ENCODE data around the gene BPIFB3.

Gene BPIFB3

DNA sequence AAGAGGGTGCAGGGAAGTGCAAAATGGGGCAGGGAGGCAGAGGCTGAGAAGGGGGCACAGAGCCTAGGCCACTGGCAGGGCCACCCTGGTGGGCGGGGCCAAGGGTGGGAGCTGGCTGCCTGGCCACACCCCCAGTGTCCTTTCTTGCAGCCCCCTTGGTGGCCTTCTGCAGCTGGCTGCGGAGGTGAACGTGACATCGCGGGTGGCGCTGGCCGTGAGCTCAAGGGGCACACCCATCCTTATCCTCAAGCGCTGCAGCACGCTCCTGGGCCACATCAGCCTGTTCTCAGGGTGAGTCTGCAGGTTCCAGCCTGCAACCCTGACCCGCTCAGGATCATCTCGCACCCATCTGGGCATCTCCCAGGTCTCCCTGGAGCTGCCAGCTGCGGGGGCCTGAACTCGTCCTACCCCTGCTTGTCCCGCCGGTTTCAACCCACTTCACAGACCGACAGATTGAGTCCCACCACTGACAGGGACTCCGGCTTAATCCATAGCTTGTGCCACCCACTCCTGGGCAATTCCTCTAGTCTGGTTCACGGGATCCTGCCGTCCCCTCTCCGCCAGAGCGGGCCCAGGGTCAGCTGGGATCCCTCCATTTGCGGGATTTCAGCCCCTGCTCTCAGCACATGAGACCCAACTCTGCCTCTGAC lies 6.2 kb downstream of the BPIFB3 start:
- FAIRE-seq (no peak), DNase-seq (ENCODE audit: extremely low spot score, insufficient read length, low read depth) (no peak)

DNA sequence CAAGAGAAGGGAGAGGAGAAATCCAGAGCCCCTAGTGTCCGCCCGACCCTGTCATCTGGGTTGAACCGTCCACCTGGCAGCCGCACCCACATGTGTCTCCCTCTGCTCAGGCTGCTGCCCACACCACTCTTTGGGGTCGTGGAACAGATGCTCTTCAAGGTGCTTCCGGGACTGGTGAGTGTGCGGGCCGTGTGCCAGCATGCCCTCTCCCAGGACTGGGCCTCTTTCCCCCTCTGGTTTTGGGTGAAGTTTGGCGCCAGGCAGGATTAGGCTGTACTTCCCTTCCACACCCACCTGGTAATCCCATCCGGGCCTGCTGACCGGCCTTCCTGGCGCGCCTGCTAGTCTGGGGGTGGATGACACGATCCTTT lies 7.9 kb downstream of the BPIFB3 start:
- no peak for FAIRE-seq

DNA sequence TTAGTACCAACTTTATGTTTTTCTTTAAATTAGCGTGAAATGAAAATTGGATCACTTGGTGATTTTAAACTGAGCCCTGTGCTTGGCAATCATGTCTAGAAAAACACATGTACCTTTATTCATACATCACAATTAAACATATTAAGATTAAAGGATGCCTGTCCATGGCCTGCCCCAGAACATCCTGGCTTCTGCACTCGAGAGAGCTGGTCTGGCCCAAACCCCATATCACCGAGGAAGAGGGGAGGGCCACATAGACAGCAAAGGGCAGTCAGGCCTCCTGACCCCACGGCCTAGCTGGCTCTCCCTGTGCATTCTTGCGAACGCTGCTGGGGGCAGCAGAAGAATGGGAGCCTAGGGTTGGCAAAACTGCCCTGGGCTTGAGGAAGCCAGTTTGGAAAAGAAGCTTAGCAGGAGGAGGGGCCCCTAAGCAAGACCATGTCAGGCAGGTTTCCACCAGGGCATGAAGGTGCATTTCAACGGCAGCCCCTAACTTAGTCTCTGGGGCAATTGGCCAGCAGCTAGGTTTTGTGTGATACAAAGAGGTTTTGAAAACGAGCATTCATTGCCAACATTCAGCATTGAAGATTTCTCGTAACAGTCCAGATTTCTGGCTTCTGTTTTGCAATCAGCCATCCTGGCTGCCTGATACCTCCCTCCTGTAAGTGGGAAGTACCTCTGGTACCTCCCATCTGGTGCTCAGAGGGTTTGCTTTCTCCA lies 8.6 kb downstream of the BPIFB3 start:
- DNase-seq (ENCODE audit: extremely low spot score, insufficient read length, low read depth): no peak
- no peak for FAIRE-seq

More for the DNA sequence above, 7.9 kb downstream of the BPIFB3 start:
- DNase-seq (ENCODE audit: extremely low spot score, insufficient read length, low read depth): no peak

DNA sequence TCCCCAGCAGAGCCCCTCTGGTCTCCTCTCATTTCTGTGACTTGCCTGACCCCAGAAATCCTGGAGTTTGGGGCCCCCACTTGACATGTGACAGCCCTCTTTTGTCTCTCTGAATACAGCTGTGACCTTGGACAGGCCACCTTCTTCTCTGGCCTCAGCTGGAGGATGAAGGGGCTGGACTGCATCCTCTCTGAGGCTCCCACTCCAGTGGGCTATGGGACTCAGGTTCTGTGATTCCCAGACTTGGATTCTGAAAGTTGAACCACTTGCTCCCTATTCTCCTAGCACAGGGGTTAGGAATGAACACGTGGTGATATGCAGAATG lies 9.1 kb downstream of the BPIFB3 start:
- no peak for DNase-seq (ENCODE audit: extremely low spot score, insufficient read length, low read depth)
- FAIRE-seq: no peak

DNA sequence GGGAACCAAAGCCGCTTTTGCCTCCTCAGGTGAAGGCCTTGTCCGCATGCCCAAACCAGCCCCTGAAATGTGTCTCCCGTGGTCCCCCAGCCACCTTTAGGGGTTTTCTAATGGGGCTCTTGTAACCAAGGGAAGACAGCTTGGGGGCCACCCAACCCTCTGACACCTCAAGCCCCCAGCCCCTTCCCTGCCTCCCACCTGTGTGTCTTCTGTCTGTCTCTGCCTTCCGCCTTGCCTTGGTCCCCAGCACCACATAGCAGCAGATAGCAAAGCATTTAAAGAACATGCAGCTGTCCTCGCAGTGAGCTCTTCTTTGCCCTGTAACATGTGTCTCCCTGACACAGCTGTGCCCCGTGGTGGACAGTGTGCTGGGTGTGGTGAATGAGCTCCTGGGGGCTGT lies 9.6 kb downstream of the BPIFB3 start:
- DNase-seq (ENCODE audit: extremely low spot score, insufficient read length, low read depth) (no peak), FAIRE-seq (no peak)

DNA sequence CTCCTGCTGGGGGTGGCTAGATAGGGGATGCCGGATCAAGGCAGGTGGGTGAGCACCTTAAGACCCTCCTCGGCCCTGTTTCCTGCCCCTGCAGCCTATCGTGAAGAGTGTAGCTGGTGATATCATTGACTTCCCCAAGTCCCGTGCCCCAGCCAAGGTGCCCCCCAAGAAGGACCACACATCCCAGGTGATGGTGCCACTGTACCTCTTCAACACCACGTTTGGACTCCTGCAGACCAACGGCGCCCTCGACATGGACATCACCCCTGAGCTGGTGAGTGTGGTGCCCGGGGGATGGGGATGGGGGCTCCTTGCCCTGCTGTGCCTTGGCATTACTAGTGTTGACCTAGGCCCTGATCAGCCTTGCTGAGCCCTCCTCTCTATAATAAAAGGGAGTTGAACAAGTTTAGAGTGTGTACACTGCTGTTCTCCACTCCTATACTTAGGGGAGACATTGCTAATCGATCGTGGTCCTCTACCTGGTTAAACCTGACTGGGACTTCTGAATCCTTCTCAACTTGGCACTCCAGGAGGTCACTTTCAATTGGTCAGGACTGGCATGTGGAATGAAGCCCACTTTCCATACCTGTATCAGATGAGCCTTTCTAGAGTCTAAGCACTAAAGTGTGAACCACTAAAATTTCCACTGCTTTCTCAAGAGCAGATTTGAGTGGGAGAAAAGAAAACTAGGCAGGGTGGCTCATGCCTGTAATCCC lies 11.0 kb downstream of the BPIFB3 start:
- FAIRE-seq (no peak), DNase-seq (ENCODE audit: extremely low spot score, insufficient read length, low read depth) (no peak)

DNA sequence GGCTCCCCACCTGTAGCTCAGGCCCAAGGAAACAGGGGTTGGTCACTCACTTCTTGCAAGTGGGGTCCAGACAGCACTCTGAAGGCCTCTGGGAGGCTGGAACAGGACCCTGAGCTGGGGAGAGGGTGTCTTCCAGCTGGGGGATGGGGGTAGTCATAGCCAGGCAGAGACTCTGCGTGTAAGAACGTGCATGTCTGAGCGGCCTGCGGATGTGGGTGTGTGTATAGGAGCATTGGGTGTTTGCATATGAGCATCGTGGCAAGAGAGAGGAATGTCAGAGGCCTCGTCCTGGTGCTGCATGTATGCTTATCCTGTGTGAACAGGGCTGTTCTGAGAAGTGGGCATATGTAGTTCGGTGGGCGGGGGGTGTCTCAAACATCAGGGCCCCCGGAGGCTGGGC lies 12.1 kb downstream of the BPIFB3 start:
- FAIRE-seq (no peak), DNase-seq (ENCODE audit: extremely low spot score, insufficient read length, low read depth) (no peak)

DNA sequence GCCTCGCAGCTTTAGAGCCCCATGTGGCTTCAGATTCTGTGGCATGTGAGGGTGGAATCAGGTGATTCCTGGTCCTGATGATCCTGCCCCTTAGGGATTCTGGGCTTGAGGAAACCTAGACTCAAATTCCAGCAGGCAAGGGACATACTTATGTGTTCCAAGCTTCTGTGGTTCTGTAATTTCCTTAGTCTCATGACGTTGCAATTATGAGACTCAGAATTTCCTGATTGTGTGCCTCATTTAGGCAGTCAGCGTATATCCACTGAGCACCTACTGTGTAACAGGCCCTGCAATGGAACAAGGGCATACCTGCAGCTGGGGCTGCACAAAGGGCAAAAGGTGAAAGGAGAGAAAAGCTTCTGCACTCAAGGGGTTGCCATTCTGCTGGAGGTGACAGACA lies 14.1 kb downstream of the BPIFB3 start:
- FAIRE-seq (no peak), DNase-seq (ENCODE audit: extremely low spot score, insufficient read length, low read depth) (no peak)

DNA sequence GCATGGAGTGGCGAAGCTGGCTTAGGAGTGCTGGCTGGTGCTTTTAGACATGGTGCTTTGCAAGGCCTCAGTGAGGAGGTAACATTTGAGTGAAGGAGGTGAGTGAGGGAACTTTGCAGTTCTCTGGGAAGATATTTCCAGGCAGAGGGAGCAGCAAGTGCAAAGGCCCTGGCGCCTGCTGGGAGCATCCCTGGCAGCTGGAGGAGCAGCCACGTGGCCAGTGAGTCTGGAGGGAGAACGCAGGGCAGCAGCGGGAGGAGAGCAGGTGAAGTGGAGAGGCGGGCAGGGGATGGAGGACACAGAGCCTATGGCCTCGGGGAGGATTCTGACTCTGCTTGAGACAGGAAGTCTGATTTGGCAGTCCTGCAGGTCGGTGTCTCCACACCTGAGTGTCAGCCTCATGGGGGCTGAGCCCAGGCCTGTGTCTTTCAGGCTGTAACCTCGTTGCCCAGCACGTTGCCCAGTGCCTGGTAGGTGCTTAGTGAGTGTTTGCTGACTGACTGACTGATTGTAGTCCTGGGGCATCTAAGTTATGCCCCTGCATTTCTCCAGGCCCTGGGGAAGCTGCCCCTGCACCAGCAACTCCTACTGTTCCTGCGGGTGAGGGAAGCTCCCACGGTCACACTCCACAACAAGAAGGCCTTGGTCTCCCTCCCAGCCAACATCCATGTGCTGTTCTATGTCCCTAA lies 14.7 kb downstream of the BPIFB3 start:
- DNase-seq (ENCODE audit: extremely low spot score, insufficient read length, low read depth) (no peak), FAIRE-seq (no peak)

DNA sequence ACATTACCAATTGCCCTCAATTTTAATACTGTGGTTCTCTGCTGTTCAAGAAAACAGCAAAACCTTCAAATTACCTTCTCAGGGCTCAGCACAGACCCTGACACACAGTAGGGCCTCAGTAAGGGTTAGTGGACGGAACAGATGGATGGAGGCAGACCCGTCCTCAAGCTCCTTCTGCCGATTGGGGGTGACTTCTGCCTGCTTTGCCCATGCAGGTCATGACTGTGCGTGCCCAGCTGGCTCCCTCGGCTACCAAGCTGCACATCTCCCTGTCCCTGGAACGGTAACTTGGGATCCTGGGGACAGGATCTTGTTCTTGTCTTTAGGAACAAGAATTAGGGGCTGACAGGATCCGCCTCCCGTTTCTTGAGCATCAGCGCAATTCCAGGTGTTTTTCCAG lies 16.0 kb downstream of the BPIFB3 start:
- FAIRE-seq (no peak), DNase-seq (ENCODE audit: extremely low spot score, insufficient read length, low read depth) (no peak)

DNA sequence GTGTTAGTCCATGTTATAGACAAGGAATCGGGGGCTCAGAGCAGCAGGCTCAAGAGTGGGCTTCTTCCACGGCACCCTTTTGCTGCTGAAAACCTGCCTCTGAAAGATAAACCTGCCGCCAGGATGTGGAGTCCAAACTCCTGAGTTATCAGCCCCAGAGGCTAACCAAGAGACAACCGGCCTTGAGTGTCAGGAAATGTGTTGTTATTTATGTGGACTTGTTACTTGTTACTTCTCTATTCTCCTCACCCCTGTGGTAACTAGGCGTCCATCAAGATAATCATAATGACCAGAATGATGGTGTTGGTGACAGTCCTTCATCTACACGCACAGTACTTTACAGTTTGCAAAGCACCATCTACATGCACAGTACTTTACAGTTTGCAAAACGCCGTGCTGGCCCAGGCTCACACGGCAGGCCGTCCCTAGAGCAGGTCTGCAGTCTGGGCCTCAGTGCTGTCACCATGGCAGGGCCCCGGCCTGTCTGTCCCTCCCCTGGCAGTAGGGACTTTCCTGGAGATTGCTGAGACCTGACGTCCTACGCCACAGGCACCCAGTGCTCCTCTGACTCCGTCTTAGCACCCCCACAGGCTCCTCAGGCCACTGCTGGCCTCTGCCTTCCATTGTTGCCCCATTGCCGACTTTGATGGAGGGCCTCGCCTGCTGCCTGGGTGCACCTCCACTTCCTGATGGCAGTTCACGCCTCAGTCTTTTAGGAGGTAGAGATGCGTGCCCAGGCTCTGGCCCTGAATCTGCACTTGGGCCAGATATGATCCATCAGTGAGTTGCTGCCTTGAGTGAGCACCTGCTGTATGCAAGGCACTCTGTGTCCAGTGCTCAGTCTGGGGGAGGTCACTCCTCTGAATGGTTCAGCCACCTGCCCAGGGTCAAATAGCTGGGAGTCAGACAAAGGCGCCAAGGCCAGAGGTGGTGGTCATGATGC lies 16.7 kb downstream of the BPIFB3 start:
- FAIRE-seq: no peak
- no peak for DNase-seq (ENCODE audit: extremely low spot score, insufficient read length, low read depth)

DNA sequence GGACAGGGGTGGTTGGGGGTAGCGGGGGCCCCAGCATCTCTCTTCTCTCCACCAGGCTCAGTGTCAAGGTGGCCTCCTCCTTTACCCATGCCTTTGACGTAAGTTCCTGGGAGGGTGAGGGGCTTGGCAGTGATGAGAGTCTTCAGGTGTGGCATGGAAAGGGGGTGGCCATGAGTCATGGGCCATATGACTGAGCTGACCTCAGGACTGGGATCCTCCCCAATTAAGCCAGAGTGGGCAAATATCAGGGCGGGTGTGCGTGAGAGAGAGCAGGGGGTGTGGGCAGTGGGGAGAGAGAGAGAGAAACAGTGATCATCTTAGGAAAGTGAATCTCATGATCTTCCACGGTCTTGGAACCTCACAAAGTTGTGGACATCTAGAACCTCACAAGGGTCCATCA lies 17.5 kb downstream of the BPIFB3 start:
- FAIRE-seq: no peak
- DNase-seq (ENCODE audit: extremely low spot score, insufficient read length, low read depth): no peak

DNA sequence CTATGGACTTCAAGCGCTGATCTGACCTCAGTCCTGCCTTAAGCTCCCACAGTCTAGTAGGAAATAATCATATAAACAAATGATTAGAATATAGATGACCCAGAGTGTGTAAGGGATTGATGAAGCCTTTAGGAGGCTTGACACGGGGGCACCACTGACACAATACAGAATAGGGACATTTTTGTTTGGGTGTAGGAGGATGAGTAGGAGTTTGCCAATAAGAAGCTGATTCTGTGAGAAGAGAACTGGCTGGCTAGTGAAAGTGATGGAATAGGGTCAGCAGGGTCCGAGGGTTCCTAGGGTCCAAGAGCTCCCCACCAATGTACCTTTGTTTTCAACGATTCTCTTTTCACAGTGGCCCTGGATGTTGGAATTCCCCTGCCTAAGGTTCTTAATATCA lies 18.7 kb downstream of the BPIFB3 start:
- DNase-seq (ENCODE audit: extremely low spot score, insufficient read length, low read depth) (no peak), FAIRE-seq (no peak)

DNA sequence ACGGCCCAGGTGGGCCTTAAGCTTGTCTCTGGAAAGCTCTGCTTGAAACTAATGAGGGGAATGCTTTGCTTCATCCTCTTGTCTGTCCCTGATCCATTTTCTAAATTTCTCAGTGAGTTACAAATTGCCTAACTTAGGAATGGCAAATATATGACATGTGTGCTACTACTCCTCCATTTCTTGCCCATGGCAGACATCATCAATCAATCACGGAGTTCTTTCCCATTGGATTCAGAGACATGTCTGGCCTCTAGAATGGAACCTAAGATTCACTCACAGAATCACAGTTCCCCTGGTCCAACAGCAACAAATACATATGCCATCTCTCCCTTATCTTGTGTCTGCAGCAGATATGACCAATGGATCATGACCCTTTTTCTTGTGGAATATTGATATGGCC lies 19.1 kb downstream of the BPIFB3 start:
- DNase-seq (ENCODE audit: extremely low spot score, insufficient read length, low read depth) (no peak), FAIRE-seq (no peak)

DNA sequence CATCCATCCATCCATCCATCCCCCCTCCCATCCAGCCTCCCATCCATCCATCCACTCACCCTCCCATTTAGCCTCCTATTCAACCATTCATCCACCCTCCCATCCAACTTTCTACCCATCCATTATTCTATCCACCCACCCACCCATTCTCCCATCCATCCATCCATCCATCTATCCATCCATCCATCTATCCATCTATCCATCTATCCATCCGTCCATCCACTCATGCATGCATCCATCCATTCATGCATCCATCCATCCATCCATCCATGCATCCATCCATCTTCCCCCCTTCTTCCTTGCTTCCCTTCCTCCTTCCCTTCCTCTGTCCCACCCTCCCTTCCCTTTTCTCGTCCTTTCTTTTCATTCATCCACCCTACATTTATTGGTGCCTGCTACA lies 21.0 kb downstream of the BPIFB3 start:
- FAIRE-seq: no peak
- no peak for DNase-seq (ENCODE audit: extremely low spot score, insufficient read length, low read depth)

DNA sequence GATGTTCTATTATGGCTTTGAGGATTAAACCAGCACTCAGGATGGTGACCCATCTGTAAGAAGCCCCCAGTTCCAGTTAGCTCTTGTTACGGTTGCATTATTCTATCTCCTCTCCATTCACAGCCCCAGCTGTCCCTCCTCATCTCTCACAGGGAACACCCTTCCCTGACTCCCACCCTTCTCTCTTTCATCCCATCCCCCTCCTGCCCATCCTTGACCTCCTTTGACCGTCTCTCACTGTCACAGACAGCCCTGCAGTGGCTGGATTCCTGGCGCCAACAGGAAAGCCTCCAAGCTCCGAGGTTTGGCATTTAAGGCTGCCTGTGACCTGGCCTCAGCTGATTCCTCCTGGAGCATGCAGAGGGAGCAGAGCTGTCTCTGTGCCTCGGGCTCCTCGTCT lies 21.6 kb downstream of the BPIFB3 start:
- FAIRE-seq: no peak
- no peak for DNase-seq (ENCODE audit: extremely low spot score, insufficient read length, low read depth)

DNA sequence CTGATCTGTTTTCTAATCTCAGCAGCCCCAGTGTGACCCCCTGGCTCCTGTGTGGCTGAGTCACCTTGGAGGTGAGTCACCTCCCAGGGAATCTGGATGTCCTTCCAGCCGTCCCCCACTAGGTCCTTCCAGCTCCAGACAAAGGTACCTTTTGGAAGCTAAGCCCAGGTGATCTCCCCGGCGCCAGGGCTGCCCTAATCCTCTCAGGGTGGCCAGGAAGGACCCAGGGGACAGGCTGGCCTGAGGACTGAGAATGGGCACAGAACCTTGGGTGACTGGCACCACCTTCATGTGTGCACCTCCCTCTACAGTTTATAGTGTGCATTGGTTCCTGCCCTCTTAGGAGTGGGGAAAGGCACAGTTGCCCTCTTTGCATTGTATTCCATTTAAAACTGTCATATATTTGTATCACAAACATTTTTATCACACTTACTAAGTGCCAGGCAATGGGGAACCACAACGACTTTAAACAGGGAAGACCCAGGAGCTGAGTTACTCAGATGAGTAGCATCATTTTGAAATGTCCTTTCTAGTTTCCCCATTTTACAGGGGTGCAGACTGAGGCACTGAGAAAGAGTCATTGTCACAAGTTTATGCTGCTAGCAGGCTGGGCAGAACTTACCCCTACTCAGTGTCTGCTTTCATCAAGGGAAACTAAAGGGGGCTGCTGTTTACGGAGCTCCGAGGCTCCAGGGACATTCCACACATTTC lies 23.1 kb downstream of the BPIFB3 start:
- DNase-seq (ENCODE audit: extremely low spot score, insufficient read length, low read depth): no peak
- FAIRE-seq: no peak

DNA sequence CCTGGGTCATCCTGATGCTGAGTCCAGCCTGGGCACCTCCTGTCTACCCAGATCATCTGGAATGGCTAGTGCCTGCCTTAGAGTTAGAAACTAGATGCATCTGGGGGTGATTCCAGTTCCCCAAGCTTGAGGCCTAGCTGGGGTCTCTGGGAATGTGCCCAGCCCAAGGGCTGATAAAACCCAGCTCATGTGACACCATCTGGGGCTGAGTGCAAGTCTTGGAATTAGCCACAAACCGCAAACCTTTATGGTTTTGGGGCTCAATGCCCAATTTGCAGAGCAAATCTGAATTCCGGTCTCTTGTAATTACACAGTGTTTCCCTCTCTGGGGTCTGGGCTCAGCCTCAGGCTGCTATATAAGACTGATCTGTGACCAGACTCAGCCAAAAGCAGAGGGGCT lies 25.6 kb downstream of the BPIFB3 start, which contains the start of gene BPIFB4:
BPIFB4 (plus strand) TSS at position 385 of the 400 bp plus-strand sequence. CDS start 1,884 bp downstream, outside the sequence.
- no peak for FAIRE-seq
- DNase-seq (ENCODE audit: extremely low spot score, insufficient read length, low read depth): no peak

All from GM18507 (cell line).